Activated CD4-positive, alpha-beta T cell treated with anti-CD3 and anti-CD28 coated beads for 1 hour (primary cell): ENCODE results near the gene FBLN2.

ENCODE experiments used
- DNase-seq: peaks from one replicate; pipeline ENCODE4 v3.0.0-alpha.2; 2020

Gene FBLN2

DNA sequence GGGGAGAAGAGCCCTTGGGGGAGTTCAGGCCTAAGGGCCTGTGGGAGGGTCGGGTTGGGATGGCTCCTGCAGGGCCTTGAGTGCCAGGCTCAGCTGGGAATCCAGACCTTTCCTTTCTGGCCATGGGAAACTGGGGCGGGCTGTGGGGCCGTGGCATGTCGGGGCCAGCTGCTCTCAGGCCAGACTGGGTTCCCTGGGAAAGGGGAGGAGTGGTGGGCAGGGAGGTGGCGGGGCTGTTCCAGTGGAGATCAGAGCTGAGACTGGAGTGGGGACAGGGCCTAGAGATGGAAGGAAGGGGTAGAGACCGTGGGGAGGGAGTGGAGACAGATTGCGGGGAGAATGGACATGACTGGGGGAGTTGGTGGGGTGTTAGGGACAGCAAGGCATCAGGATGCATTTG lies 20.3 kb downstream of the FBLN2 start:
- DNase-seq = no peak

DNA sequence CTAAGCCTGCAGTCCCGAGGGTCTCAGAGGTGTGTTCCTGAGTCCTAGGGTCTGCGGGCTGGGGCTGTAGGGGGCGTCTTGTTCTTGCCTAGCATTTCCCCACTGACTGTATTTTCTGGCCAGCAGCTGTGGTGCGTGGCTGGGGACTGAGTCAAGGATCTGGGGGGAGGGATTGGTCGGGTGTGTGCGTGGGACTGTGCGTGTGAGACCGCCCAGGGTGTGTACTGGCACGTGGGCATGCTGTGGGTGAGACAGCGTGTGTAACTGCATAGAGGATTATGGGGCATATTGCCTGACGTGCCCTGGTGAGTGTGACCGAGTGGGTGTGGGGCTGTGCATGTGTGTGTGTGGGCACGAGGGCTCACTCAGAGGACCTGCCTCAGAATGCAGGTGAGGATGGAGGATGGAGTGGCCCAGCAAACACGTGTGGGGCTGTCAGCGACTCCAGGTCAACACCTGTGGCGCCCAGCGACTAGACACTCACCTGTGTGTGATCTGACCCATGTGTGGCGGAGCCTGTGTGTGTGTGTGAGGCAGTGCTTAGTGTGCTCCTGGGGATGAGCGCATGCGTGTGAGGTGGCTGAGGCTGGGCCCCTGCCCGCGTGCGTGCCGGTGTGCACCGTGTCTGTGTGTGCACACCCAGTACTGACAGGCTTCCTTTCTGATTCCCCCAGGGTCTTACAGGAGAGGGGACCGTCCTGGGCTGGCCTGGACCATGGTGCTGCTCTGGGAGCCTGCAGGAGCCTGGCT lies 20.9 kb downstream of the FBLN2 start:
- DNase-seq = no peak

DNA sequence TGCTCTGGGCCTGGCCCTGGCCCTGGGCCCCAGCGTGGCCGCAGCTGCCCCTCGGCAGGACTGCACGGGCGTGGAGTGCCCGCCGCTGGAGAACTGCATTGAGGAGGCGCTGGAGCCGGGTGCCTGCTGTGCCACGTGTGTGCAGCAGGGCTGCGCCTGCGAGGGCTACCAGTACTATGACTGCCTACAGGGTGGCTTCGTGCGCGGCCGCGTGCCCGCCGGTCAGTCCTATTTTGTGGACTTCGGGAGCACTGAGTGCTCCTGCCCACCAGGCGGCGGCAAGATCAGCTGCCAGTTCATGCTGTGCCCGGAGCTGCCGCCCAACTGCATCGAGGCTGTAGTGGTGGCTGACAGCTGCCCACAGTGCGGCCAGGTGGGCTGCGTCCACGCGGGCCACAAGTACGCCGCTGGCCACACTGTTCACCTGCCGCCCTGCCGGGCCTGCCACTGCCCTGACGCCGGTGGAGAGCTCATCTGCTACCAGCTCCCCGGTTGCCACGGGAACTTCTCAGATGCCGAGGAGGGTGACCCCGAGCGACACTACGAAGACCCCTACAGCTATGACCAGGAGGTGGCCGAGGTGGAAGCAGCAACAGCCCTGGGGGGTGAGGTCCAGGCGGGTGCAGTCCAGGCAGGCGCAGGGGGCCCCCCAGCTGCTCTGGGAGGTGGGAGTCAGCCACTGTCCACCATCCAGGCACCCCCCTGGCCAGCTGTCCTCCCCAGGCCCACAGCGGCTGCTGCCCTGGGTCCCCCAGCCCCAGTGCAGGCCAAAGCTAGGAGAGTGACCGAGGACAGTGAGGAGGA lies 21.7 kb downstream of the FBLN2 start:
- DNase-seq = no peak

DNA sequence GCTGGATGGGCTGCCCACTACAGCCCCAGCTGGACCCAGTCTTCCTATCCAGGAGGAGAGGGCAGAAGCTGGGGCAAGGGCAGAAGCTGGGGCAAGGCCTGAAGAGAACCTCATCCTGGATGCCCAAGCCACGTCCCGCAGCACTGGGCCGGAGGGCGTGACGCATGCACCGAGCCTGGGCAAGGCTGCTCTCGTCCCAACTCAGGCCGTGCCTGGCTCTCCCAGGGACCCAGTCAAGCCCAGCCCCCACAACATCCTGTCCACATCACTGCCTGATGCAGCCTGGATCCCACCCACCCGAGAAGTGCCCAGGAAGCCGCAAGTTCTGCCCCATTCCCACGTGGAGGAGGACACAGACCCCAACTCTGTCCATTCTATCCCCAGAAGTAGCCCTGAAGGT lies 22.3 kb downstream of the FBLN2 start:
- DNase-seq = no peak

DNA sequence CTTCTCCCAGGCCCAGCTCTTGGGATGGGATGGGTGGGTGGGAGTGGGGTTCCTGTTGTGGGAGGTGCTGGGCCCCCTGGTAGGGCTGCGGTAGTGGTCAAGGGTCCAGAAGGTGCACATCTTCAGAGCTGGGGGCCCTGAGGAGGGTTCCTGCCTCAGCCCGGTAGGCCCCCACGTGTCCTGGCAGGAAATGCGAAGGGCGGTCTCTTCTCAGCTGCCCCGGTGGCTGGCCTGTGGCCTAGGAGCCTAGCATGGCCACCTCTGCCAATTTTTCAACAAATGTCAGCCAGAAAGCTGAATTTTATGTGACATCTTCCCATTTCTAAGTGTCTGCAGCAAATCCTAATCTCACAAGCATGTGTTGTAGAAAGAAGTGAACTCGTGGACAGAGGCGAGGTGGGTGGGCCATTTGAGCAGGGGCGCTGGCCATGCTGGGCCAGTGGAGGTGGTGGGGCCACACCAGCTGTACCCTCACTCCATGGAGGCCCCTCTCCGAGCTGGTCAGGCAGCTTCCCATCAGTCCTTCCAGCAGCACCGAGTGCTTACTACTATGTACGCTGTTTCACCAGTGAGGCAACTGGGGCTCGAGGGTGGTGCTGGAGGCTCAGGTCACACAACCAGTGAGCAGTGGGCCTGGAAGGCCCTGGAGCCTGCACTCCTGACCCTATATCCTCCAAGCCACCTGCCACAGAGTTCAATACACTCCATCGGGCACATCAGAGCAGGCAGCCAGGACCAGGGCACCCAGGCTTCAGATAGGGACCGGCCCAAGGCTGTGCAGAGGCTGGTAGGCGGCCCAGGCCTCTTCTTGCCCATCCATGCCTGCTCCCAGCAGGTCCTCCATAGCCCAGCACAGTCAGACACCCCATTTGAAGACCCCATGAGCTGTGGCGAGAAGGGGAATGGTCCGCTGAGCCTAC lies 23.2 kb downstream of the FBLN2 start:
- DNase-seq = no peak

DNA sequence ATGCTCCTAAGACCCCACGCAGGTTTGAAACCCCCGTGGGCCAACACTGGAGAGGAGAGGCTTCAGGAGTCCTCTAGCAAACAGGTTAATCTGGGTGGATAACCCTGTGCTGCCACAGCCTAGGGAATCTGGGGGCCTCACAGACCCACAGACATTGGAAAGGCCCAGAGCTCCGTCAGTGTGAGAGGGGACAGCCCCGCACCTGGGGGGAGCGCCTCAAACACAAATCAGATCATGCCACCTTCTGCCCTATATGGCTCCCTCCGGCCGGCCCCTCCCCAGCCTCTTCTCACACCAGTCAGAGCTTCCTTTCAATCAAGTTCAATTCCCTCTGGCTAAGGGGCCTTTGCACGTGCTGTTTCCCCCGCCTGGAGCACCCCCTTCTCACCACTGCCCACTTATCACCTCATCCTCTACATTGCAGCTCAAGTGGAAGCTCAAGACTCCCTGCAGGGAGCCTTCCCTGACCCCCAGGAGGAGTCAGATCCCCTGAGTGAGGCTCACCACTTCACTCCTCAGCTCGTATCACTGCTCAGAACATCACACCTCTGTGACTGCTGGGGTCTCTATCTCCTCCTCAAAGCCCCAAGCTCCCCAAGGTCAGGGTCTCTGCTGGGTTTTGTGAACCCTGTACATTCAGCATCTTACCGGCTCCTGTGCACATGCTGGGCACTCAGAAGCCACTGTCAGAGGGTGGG lies 24.1 kb downstream of the FBLN2 start:
- no peak for DNase-seq

DNA sequence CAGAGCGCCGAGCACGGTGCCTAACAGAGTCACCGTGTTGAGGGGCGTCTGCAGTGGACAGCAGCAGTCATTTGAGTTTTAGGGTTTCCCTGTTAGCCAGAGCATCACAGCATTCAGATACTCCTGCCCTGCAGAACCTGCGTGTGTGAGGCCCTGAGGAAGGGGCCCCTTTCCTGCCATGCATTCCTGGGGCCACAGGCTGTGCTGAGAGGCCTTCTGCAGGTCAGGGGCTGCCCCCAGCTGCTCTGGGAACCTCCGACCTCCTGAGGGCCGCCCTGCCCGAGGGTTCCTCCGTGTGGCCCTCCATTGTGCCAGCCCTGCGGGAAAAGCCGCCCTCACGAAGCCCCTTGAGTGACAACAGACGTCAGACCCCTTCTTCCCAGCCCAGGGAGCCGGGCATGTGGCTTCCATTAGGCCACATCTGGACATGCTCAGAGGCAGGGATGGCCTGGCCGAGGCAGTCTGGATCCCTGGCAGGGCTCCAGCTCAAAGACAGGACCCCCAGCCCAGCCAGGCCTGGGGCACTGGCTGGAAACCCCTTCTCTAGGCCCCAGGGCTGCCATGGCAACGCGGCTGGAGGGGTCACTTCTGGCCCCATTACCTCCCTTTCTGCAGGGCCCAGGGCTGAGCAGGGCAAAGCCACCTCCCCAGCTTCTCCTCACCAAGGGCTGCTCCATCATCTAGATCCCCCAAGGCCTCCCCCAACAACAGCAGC lies 25.3 kb downstream of the FBLN2 start:
- DNase-seq = no peak

DNA sequence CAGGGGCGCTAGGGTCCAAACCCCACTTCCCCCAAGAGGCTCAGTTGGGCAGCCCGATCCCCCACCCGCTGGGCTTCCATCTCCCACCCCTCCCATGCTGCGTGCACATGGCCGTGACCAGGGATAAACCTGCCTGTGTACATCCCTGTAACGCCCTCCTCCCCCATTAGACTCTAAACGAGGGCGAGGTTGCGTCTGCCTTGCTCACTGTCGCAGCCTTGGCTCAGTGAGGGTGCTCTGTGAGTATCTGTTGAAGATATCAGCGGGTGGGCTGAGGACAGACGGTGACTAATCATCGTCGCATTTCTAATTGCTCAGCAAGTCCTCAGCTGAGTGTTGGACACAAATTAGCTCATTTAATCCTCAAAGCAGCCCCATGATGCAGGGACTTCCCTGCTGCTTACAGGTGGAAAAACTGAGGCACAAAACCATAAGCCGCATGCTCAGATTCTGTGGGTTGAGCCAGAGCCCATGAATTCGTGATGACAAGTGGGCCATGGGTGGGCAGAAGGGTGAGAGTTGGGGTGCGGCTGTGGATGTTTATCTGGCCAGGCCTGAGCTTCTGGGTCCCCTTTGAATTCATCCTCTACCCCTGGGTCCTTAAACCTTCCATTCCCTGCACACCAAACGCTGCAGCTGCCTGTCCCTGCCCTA lies 26.0 kb downstream of the FBLN2 start:
- DNase-seq = no peak

DNA sequence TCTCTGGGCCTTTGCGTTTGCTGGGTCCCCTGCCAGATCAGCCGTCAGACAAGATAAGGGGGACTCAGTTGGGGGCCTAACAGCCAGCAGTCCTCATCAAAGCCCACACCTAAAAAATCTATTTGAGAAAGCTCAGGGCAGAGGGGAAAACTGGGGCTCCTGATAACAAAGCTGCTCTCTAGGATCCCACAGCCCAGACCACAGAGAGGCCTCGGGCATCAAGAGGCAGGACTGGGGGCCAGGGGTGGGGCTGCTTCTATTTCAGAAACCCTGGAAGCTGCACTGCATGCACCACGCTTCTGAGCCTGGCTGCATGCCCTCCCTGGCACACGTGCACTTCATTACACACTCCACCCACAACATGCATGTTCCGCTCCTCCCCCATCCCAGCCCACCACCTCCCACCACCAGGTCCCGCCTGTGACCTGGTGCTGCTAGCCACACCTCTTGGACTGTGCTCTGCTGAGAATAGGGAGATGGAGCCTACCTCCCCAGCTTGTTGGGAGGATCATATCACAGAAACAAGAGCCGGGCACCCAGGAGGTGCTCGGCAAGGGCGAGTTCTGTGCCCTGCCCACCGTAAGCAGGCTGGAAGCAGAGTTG lies 26.6 kb downstream of the FBLN2 start:
- no peak for DNase-seq

DNA sequence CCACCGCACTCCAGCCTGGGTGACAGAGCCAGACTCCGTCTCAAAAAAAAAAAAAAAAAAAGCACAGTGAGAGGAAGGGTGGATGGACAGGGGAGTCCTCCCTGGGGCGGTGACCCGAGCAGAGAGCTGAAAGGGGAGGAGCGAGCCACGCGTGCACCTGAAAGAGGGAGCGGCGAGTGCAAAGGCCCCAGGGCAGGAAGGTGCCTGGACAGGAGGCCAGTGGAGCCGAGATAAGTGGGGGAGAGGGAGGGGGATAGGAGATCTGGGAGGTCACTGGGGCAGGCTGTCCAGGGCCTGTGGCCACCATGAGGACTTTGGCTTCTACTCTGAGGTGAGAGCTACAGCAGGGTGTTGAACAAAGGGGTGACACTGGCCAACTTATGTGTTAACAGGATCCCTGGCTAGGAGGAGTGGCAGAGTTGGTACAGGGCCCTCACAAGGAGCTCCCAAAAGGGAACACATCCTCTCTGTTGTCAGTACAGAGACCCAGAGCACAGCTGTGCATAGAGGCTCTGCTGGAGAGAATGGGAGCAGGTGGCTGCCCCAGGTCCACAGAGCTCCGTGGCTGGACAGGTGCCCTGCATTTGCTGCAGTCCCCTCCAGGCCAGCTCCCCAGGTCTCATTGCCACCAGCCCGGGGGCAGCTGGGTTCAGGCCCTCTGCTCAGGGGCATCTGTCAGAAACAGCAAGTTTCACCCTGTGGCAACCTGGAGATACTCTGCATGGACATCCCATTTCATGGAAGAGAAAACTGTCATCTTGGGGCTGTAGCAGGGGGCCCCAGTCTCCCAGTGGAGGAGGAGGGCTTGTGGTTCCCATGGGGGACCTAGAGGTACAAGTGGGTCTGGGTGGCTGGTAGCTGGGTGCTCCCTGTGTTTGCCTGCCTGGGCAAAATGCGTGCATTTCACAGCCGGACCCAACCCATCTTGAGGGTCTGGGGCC lies 28.5 kb downstream of the FBLN2 start:
- no peak for DNase-seq

DNA sequence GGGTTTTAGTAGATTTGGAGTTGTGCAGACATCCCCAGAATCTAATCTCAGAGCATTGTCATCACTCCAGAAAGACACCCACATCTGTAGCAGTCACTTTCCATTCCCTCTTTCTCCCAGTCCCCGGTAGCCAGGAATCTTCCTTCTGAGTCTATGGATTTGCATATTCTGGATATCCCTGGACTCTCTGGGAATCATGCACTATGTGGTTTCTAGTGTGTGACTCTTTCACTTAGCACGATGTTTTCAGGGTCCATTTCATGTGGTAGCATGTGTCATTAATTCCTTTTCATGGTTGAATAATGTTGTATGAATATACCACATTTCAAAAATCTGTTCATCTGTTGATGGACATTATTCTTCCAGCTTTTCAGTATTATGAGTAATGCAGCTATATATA lies 29.3 kb downstream of the FBLN2 start:
- no peak for DNase-seq

DNA sequence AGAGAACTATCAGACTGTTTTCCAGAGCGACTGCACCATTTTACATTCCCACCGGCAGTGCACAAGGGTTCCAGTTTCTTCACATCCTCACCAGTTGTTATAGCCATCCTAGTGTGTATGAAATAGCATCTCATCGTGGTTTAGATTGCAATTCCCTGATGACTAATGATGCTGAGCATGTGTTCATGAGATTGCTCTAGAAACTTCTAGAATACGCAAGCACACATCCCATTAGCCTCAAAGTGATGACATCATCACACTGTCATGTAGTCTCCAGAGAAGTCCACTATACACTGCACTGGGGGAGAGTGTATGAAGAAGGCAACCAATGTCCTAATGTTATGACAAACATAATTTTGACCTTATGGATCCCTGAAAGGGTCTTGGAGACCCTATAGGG lies 30.1 kb downstream of the FBLN2 start:
- no peak for DNase-seq

DNA sequence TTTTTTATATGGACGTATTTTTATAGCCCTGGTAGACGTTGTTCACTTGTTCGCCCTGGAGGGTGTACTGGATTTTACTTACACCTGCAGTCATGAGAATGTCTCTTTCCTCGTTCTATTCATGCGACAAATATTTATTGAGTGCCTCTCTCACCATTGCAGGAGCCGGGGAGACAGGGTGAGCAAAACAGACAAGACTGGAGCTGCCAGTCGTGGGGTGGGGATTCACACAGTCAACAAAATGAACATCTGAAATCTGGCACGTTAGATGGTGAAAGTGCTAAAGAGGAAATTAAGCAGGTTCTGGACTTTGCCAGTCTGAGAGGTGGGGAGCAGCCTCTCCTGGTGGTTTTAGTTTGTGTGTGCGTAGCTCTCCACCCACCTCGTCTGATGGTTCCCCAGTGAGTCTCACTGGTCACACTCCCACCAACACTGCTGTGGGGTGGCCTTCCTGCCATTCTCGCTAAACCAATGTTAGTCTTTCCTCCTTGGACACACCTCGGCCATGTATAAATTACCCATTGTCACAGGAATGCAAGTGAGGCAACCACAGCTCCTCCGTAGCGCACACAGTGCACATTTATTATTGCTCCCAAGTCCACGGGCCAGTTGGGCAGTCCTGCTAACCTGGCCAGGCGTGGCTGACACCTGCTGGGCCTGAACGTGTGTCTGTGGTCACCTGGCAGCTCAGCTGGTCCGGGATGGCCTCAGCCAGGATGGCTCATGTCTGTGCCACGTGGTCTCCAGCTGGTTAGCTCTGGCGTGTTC lies 31.5 kb downstream of the FBLN2 start:
- DNase-seq = no peak

DNA sequence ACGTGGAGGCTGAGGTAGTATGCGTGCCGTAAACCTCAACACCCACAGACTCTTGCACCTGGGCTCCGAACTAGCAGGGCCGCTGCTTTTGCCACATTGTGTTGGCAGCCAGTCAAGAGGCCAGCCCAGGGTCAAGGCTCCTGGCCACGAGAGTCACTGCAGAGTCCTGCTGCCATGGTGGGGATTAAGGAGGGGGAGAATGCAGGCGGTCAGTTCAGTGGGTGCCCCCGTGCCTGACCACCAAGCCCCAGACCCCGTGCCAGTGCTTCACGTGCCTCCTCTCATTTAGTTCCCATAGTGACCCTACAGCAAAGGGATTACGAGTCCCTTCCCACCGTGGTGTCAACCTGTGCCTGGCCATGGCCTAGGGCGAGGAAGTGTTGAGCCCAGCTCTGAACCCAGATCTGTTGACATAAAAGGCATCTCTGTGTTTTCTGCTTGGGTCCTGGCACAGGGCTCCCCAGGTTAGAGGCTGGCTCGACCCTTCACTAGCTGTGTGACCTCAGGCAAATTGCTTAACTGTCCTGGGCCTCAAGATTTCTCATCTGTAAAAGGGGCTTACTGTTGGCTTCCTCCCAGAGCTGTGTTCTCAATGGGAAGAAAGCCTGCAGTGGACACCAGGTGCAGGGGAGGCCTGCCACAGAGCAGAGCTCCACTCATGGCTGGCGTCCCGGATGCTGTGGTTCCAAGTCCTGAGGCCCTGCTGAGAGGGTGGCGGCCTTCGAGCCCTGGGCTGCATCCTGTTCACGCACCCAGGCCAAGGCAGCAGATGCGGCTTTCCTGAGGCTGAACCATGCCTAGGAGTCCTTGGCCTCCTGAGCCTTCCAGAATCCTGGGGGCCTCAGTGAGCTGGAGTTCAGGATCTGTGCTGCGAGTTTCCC lies 32.8 kb downstream of the FBLN2 start:
- no peak for DNase-seq

DNA sequence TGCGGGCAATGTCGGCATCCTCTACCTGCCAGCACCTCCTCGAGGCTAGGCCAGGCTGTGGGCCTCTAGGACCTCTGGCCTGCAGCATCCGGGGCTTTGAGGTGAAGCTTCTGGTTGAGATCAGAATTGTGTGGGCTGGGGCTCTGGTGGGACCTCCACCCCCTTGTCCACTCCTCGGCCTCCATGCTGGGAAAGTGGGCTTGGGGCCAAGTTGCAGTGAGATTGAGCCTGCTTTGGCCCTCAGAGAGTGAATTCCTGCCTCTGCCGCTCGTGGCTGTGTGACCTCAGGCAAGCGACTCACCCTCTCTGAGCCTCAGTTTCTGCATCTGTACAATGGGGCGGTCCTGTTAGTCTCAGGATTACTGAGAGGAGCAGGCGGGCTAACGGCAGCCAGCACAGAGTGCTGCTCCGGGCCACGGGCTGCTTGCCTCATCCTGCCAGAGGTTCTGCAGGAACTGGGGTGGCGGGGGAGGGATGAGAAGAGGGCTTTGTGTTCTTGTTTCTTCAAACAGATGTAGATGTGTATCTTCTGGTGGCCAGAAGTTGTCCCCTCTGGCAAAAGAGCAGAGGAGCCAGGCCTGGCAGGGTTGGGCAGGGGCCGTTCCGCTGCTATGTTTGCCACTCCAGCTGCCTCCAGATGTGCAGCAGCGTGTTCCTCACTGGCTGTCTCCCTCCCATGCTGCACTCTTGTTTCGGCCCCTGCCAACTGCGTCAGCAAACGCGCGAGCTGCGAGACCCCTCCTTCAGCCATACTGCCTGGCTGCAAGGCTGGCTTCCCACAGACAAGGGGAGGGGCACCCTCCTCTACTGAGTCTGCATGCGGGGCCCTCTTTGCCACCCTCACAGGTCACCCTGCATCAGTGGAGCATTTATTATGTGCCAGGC lies 33.7 kb downstream of the FBLN2 start:
- DNase-seq = no peak

DNA sequence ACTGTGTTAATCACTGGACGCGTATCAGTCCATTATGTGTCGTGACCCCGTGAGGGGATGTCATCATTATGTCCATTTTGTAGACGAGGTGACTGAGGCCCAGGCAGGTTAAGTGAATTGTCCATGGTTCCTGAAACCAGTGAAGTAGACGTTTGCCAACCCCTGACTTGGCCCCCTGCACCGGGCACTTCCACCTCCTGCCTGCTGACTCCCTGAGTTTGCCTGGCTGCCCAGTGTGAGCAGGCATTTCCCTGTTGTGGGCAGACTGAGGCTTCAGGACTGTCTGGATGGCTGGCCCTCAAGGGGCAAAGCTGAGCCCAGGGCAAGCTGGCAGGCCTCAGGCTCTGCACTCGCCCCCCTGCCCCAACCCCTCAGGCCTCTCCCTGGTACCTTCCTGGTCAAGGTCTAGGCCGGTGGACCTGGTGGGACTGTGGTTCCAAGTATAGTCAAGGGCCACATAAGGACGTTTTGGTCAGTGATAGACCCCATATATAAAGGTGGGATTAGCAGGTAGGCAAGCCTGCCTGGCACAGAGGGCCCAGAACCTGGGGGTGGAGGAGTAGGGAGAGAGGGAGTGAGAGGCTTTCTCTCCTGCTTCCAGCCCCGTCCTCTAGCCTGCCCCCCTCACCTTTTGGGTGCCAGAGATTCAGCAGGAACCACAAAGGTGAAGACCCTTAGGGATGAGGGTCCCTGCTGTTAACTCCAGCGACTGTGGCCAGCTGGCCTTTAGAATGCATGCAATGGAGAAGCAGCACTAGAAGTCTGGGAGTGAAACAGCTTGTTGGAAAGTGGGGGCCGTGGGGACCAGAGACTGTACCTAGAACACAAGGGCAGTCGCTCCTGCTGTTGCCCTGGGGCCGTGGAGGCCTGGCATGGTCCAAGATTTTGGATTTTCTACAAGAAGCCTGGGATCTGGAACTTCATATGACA lies 34.6 kb downstream of the FBLN2 start:
- DNase-seq = no peak
